NCI-H2171 (cell line): ENCODE data around the gene MKNK1.

Experiments
- DNase-seq: peaks from one replicate; lab custom pipeline; 2025; lab: John Stamatoyannopoulos, UW

The MKNK1 gene

DNA sequence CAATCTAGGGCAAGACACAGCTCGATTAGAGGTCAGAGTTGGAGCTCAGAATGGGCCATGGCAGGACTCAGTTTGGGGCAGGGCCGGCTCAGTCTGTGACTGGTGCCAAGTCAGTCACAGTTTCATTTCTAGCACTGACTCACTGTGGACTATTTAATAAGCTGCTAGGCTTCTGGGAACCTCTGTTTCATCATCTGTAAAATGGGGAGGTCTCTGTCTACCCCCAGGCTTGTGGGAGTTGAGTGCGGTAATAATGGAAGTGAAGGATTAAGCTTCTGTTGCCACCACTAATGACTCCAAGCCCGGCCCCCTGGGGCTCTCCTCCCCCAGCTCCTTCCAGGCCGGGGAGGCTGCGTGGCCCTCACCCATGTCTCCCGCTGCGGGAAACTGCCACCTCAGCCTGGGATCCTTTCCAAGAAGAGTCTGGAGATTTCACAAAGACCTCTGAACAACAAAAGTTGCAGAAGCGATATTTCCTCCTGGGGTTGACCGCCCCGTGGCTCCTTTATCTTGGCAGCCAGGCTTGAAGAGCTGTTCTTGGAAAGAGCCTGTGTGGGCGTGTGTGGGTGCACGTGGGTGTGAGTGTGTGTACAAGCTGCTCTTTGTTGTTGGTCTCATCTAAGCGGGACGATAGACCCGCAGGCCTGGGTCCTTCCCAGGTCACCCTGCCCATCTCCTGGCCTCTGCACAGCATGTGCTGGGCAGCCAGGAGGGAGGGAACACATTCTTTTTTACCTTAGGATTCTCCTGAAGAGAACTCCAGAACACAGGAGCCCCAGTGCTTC, 81.7 kb downstream of the MKNK1 start:
- DNase-seq, result no peak

GRCh38 chr1:46521414-46521813, 82.7 kb downstream of the MKNK1 start:
- DNase-seq, result no peak

- no peak for DNase-seq
Measured at GRCh38 chr1:46520063-46520911, 83.8 kb downstream of the MKNK1 start.

GRCh38 chr1:46519209-46519608, 84.9 kb downstream of the MKNK1 start:
- DNase-seq, result no peak

- no peak for DNase-seq
Measured at GRCh38 chr1:46517932-46518498, 86.1 kb downstream of the MKNK1 start.

DNA sequence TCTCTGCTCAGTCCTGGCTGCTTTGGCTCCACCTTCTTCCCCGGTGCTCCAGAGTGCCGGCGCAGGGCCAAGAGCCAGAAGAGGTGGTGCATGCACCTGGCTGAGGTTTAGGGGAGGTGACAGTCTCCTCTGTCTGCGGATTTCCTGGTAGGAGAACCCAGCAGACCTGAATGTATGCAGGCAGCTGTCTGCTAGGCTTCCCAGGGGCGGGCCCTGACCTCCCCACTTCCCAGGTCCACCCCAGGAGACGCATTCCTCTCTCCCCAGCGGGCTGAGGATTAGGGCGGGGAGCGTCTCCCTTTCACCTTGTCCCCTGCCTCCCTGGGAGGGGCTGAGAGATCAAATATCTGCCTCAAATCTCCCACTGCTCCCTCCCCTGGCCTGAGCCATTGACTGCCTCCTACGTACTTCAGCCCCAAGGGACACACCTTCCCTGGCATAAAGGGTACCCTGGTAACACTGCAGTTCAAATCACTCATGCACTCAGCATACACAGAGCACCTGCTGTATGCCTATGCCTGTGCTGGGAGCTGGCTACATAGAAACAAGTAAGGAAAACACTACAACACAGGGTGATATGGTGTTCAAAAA, 87.0 kb downstream of the MKNK1 start:
- peak; percentile 88 for DNase-seq

DNA sequence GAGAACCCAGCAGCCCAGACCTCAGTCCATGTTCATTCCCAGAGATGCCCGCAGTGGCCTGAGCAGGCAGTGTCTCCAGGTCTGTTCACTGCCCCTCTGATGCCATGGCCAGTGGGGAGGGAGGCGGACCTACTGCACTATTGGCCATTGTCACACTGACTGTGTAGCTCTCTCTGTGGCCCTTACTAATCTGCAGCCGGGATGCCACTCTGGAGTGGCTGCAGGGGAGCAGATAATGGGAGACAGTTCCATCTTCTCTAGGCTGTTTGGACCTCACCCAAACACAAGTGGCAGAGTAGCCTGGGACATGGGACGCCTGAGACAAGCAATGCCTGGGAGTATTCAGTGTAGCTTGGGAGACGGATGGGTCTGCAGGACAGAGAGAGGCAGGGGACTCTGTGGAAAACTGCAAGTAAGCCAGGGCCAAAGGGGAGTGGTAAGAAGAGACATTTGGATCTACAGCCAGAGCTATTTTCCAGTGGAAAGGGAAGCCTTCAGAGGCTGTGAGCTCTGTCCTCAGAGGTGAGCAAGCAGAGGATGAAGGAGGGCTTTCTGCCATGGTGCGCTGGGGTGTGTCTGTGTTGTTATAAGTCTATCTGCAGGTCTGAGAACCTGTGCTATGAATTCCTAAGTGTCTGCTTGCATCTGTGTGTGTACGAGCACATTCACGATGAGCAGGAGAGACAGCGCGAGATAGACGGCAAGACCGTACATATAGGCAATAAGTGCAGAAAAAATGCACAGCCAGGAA, 87.7 kb downstream of the MKNK1 start:
- no peak for DNase-seq

- DNase-seq, result no peak
Measured at GRCh38 chr1:46515576-46515975, 88.5 kb downstream of the MKNK1 start.

- DNase-seq, result no peak
Measured at GRCh38 chr1:46513536-46513935, 90.5 kb downstream of the MKNK1 start.

GRCh38 chr1:46512792-46513190, 91.3 kb downstream of the MKNK1 start:
- no peak for DNase-seq

GRCh38 chr1:46512135-46512791, 91.8 kb downstream of the MKNK1 start:
- no peak for DNase-seq

DNA sequence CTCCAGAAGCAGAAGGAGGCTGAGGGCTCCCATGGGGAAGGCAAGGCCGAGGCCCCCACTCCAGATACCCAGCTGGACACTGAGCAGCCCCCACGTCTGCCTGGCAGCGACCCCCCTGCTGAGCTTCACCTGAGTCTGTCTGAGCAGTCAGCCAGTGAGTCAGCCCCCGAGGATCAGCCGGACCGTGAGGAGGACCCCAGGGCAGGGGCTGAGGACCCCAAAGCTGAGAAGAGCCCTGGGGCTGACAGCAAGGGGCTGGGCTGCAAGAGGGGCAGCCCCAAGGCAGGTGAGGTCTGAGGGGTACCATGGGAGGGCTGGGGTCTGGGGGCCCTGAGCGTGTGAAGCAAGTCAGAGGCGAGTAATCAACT, 93.1 kb downstream of the MKNK1 start:
- DNase-seq, result no peak

DNA sequence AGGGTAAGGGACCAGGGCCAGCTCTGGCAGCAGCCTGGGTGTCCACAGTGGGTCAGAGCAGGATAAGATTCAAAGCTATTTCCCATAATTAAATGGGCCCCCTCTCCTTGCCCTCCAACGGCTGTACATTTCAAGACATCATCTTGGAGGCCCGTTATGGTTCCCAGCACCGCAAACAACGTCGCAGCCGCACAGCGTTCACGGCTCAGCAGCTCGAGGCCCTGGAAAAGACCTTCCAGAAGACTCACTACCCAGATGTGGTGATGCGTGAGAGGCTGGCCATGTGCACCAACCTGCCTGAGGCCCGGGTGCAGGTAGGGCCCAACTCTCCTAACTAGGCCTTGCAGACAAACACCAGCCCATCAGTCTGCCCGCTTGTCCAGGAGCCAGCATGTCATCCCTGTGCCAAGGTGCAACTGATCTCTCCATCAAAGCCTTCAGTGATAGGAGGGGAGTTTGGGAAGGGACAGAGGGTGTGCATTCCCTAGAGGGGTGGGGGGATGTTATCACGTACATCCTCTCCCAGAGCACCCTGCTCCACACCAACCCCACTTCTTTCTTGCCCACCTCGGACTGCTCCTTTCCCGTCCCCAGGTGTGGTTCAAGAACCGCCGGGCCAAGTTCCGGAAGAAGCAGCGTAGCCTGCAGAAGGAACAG, 93.6 kb downstream of the MKNK1 start:
- no peak for DNase-seq

- DNase-seq, result no peak
Measured at GRCh38 chr1:46508757-46509156, 95.3 kb downstream of the MKNK1 start.
